GM18858 (cell line): ENCODE data around the gene ACKR1.

ENCODE experiments used
- ATAC-seq: cut with Tn5 transposase; IDR thresholded peaks from one replicate; pipeline ENCODE4 v1.9.1; 2021; ENCODE audit not compliant: unreplicated experiment

The ACKR1 gene, protein sequence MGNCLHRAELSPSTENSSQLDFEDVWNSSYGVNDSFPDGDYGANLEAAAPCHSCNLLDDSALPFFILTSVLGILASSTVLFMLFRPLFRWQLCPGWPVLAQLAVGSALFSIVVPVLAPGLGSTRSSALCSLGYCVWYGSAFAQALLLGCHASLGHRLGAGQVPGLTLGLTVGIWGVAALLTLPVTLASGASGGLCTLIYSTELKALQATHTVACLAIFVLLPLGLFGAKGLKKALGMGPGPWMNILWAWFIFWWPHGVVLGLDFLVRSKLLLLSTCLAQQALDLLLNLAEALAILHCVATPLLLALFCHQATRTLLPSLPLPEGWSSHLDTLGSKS

DNA sequence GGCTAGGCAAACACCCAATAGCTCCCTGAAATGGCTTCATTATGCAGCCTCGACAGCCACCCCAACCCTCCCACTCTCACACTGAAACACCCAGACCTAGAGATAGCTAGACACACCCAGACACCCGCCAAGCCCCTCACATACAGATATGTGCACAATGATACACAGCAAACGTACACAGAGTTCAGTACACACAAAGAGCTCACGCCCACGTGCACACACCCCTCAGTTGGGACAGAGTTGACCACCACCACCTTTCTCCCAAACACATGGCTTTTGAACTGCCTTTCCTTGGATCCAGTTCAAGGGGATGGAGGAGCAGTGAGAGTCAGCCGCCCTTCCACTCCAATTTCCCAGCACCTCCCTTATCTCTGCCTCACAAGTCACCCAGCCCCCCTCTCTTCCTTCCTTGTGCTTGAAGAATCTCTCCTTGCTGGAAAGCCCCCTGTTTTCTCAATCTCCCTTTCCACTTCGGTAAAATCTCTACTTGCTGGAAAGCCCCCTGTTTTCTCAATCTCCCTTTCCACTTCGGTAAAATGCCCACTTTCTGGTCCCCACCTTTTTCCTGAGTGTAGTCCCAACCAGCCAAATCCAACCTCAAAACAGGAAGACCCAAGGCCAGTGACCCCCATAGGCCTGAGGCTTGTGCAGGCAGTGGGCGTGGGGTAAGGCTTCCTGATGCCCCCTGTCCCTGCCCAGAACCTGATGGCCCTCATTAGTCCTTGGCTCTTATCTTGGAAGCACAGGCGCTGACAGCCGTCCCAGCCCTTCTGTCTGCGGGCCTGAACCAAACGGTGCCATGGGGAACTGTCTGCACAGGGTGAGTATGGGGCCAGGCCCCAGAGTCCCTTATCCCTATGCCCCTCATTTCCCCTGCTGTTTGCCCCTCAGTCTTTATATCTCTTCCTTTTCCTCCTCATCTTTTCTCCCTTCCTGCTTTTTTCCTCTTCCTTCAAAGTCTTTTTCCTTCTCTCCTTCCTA lies at the start of gene ACKR1:
Gene ACKR1, plus strand, starts transcription at position 715 of the 981 bp plus-strand sequence. Its CDS starts 85 bp downstream, at position 800.
- no peak for ATAC-seq

DNA sequence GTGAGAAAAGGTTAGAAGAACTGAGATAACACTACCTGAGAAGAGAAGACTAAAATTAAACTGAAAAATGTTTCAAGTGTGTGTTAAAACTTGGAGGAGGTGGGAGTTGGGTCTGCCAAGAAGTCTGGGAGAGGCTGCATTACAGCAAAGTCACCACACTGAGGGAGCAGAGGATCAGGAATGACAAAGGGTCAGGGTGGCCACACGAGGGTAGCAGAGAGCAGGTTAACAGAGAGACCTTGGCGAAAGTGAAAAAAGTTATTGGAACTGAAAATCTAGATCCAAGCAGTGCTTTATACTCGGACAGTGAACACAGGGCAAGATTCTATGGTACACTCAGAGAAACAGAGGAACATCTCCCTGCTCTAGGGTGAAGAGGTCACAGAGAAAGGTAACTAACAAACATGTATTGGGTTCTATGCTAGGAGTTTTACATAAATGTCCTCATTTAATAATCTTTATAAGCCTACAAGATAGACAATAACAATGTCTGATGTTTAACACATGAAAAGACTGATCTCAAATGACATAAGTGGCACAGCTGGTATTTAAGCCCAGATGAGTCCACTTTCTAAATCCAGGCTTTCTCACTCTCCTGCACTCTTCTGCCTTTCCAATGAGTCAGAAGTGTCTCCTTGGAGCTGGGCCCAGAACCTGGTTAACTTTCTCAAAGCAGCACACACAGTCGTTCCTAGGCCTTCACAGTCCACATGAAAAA lies 43.5 kb upstream of the ACKR1 start:
- peak; percentile 83 for ATAC-seq

DNA sequence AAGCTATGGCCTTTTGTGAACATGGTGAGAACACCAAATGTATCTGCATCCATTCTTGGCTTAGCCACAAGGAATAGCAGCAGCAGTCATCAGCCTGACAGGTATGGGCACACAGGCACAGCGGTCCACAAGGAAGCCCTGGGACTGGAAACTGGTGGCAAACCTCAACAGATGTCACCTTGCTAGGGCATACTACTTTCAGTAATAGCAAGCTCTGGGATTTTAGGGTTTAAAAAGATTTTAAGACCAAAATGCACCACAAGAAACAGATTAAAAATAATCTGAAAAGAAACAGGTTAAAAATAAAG lies 43.0 kb upstream of the ACKR1 start:
- ATAC-seq: no peak

DNA sequence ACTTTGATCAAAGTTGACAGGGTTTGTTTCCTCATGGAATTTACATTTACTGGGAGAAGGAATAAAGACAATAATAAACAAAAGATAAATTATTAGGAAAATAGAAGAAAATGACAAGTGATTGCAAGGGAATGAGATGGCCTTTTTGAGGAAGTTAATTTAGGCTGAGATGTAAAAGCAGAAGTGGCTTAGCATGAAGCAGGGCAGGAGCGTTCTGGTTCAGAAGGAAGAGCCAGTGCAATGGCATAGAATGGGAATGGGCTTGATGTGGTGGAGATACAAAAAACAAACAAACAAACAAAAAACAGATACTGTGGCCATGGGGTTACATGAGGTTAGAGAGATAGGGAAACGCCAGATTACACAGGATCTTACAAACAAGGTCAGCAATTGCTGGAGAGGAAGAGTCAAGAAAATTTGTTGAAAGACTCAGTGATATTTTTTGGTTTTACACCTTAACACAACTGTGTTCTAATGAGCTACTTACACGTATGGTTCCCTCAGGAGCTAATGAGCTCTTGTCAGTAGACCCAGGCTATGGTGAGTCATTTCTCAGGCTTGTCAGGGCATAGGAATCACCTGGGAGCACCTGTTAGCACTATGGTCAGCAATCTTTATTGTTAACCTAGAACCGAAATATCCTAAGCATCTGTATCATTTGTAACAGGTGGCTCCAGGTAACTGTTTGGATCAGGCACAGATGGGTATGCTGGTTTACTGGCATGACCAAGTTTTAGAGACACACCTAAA lies 42.0 kb upstream of the ACKR1 start:
- ATAC-seq: no peak

DNA sequence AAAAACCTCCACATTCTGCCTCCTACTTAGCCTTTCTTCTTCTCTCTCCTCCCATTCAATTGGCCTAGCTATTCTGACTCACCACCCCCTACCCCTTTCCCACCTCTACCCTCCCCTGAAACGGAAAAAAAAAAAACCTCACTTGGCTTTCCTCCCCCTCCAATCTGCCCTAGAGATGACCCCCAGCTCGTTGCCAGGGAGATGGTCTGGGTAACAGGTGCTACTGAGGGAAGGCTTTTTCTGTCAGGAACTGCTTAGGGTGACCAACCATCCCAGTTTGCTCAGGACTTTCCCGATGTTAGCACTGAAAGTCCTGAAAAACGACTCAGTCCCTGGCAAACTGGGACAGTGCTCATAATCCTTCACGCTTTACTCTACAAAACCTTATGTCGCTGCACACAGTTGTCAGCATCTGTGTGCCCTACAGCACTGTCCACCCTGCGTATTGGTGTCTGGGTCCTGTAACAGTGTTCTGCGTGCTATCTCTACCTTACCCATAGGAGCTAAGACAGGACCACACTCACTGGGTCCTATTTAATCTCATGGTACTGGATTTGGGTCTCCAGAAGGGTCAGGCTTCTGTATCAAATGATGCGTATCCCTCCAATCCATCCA lies 41.0 kb upstream of the ACKR1 start:
- ATAC-seq: no peak

DNA sequence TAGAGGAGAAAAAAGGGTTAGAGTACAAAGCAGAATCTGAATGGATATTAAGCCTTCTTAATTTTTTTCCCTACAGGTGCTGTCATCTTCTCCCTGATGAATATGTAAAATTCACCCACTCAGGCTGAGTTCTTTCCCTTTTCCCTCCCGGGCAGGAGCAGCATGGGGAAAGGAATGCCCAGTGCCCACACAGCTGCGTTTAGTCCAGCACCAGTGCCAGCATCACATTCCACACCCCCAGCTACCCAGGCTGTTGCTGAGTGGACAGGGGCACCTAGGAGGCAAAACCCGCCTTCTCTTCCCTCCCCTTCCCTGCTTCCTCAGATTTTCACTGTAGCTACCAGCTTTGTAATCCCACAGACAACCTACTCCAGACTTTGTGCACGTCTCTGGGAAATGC lies 36.6 kb upstream of the ACKR1 start:
- ATAC-seq: no peak

DNA sequence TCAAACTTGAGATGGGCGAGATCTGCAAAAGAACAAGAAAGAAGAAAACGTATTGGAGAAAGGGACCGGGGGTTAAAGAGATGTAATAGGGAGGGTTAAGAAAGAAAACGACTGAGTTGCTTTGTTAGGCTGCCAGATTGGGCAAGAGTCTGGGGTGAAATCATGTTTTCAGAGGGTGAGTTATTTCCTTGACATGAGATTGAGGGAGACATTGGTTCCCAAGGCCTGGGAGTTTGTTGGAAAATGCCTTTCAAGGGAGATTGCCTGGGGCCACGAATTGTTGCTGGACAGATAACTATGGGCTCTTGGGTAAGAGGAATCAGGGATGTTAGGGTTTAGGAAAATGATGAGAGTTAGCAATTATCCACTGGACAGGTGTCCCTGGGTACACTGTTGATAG lies 34.0 kb upstream of the ACKR1 start:
- ATAC-seq: no peak

DNA sequence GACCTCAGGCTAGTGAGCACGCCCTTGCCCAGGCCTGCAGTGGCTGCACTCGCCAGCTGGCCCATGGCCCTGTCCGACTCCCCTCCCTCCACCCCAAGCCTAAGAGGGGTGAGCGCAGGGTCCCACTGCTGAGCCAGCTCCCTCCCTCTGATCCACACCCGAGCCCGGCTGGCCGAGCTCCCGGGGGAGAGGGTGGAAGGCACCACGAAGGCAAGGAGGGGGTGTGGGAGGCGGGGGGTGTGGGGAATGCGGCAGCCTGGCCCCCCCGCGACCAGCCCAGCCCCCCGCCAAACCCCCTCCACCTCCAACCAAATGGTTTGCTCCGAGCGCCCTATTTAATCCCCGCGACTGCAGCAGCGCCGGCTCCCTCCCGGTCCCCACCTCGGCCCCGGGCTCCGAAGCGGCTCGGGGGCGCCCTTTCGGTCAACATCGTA lies 33.4 kb upstream of the ACKR1 start, which contains the start of gene CADM3:
Gene CADM3, plus strand, starts transcription at position 362 of the 434 bp plus-strand sequence. CDS start 151 bp downstream, outside the sequence.
- ATAC-seq: no peak

DNA sequence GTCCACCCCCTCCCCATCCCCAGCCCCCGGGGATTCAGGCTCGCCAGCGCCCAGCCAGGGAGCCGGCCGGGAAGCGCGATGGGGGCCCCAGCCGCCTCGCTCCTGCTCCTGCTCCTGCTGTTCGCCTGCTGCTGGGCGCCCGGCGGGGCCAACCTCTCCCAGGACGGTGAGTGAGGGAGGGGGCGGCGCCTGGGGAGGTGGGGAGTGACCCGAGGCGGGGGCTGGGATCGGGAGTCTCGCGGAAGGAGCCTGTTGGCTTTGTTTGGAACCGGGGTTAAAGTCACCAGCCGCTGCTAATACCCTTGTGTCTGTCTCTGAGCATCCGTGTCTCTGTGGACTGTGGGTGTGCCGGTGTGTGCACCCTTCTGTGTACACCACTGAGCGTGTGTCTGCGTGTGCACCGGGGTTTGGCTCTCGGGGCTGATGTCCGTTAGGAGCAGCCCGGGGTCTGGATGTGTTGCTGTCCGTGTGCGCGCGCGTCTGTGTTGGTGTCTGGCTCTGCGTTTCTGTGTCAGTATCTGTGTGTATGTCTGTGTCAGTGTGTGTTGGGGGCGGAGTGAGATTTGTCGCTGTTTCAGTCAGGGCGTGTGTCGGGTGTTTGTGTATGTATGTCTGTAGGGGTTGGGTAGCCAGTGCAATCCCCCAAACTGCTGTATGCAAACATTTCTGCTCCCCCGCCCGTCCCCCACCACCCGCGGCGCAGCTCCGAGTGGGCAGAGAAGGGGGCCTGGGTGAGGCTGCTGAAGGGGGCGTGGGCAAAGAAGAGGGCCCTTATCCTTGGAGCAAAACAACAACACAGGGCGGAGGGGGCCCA lies 32.8 kb upstream of the ACKR1 start:
- ATAC-seq: no peak

DNA sequence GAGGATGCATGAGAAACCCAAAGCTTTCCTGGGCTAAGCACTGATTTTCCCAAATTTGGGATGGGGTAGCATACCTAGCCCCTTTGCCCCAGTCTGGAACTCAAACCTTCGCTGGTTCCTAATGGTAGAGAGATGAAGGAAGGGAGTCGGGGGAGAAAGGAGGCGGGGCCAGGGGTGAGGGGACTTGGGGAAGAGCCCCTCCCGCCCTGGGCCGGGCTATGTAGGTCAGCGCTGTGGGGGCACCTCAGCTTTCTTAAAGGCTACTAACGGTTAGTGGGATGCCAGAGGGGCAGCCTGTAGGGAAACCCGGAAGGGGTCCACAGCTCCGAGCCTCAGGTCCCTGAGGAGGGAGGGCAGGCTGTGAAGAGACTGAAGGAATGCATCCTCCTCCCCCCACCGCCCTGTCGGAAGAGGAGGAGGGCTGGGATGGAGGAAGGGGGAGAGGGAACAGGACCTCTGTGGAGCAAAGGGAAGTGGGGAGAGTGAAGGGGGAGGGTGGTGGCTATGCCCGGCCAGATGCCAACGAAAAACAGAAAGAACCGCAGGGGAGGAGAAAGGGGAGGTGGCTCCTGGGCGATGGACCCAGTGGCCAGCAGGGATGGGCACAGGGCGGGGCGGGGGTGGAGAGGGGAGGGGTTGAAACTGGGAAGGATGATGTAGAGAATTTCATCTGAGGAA lies 31.9 kb upstream of the ACKR1 start:
- no peak for ATAC-seq

DNA sequence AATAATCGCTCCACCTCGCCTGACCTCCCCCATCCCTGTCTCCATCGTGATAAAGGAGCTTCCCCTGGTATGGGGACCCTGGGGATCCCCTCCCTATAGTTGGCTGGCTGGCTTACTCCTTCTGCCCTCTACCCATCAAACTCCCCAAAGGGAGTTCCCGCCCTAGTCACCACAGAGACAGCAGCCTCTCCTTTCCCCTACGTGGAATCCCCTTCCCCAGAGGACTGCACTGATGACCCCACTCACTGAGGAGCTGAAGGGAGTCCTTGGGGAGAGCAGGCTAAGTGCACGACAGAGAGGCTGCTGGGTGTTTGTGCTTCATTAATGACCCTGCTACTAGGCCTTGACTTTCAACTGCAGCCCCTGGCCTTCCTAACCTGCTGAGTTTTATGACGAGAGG lies 31.4 kb upstream of the ACKR1 start:
- no peak for ATAC-seq

DNA sequence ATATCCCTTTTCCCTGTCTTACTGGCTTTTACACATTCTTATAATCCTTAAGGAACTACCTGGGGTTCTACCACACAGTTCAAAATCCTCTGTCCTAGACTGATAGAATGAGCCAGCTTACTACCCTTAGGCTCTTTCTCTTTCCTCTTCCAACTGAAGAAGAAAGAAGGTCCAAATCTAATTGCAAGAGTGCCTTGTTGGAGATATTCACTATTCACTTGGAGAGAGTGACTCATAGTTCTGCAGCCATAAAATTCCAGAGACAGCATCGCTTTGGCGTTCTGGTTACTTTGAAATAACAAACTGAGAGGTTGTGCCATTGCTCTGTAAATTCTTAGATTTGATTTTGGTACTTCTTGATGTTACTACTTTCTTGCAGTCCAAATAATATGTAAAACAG lies 29.1 kb upstream of the ACKR1 start:
- ATAC-seq: no peak

DNA sequence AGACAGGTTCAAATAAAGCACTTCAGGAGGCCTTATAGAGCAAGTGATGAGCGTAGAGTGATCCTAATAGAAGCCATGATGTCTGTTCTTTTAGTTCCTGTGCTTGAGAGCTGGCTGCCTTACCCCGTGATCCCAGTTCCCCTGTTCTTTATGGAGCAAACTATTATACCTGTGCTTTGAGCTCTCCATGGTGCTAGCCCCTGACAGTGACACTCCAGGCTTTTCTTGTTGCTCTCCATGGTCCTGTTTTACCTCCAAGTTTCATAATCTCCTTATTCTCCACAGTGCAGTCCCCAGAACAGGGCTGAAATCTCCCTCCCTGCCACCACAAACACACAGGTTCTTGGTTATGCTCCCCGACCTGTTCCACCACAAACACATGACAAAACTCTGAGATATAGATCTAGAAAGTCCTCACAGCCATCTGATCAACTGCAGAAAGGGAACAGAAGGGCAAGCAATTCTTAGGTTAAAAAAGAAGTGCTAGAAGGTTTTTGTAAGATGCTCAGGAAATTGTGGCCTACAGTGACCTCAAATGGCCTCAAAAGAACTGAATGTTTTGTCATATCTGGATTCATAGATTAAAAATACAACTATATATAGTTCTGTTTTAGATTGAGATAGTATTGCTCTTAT lies 27.3 kb upstream of the ACKR1 start:
- no peak for ATAC-seq

DNA sequence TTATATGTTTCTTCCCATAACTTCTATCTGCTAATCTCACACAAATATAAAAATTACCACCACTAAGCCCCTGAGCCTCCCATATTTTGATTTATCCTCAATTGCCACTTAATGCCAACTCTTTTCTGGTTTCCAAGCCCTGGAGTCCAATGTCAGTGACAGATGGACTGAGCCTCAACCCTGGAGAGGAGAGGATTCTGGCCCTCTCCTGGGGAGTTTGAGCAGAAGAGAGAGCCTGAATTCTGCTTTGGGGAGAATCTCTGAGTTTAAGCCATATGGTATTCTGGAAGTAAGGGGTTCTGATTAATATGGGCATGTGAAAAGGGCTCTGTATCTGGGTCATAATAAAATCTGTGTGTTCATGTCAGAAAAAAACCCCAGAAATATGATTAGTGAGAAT lies 24.8 kb upstream of the ACKR1 start:
- ATAC-seq: no peak

DNA sequence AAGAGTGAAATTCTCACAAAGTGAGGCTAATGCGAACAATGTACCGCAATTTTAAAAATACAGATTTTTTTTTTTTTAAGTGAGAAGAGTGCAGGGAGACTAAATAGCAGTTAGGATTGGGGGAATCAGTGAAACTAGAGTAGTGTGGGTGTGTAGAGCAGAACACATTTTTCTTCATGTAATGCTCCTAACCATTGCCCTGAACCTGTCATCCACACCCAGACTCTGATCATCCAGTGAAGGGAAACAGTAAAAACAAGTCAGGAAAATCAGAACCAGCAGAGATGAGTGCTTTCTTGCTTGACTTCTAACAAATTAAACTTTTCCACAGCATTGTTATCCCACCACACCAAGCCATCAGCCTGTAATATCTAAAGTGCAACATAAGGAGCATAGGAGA lies 24.2 kb upstream of the ACKR1 start:
- ATAC-seq: no peak

DNA sequence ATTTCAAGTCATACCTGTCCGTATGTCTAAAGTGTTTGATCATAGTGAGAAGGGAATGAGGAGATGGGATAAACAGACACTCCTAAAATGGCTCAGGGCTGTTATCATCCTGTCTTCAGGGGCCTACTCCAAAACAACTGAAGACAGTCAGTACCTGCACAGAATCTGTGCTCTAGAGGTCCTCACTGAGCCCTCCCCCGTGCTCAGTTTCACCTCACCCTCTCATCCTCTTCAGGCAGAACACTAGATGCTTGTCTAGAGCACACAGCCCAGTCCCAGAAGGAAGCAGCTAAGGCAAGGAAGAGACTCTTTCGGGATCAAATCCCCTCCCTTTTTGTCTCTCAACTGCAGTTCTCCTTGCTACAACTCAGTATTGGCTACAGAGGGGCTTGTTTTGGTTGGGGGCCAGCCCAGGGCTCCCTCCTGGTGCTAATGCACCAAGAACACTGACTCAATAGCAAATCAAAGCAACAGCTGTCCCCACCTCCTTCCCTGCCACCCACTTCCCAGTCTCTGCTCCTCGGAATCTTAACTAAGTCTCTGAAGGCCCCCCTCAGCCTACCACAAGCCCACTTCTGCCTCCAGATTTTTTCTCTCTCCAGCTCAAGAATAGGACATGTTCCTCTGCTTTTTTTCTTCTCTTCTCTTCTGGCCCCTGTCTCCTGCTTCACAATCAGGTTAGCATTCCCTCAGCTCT lies 23.2 kb upstream of the ACKR1 start:
- ATAC-seq: no peak

DNA sequence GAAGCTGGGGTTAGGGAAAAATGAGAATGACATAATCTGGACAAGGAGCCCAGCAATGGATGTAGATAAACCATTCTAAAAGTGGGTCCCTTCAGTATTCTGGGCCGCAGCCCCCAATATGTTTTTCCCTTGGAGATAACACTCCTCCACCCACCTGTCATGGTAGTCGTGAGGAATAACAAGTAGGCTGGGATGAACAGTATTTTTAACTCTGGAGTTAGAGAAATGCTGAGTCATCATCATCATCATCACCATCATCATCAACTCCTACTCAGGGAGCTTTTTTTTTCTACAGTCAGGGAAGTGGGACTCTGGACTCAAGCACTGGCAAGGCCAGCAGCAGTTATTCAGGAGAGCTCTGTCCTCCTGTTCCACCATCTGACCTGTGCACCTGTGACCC lies 20.5 kb upstream of the ACKR1 start:
- ATAC-seq: no peak

DNA sequence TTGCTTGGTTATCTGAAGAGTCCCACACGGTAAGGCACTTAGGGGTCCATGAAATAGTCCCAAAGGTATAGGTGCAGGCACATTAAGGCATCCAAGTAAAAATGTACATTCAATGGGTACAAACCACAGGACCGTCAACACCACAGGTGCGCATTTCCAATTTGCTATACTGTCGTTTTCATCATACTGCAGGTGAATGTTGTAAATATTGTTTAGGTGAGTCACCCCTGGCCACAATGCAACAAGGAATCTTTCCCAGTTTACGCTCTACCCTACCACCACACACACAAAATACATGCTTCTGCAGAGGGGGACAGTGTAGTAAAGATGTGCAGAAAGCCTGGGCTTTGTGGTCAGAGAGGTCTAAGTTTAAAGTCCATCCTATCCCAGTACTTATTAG lies 19.6 kb upstream of the ACKR1 start:
- ATAC-seq: no peak
